ENCODE measurements around the gene HMOX1.
A peak's percentile ranks its signal among the peaks of the same experiment; 100 is the strongest.

Gene HMOX1

GRCh38 chr22:35406443-35406842 is 25.5 kb downstream of the HMOX1 start:
- no peak for DNase-seq (ENCODE audit: low spot score)

GRCh38 chr22:35407362-35407761 is 26.5 kb downstream of the HMOX1 start:
- DNase-seq (ENCODE audit: low spot score), result no peak

- DNase-seq (ENCODE audit: low spot score), result no peak
These were observed 29.1 kb downstream of the HMOX1 start for GRCh38 chr22:35409783-35410662.

GRCh38 chr22:35410663-35411034 is 29.8 kb downstream of the HMOX1 start:
- no peak for DNase-seq (ENCODE audit: low spot score)

- no peak for DNase-seq (ENCODE audit: low spot score)
These were observed 30.2 kb downstream of the HMOX1 start for GRCh38 chr22:35411102-35411501.

- no peak for DNase-seq (ENCODE audit: low spot score)
These were observed 32.7 kb downstream of the HMOX1 start for GRCh38 chr22:35413624-35414023.

- no peak for DNase-seq (ENCODE audit: low spot score)
These were observed 36.7 kb downstream of the HMOX1 start for GRCh38 chr22:35417606-35418005.

GRCh38 chr22:35418088-35418487 is 37.2 kb downstream of the HMOX1 start:
- DNase-seq (ENCODE audit: low spot score), result no peak

- no peak for DNase-seq (ENCODE audit: low spot score)
These were observed 37.8 kb downstream of the HMOX1 start for GRCh38 chr22:35418731-35419130.

GRCh38 chr22:35419756-35420155 is 38.9 kb downstream of the HMOX1 start:
- DNase-seq (ENCODE audit: low spot score), result no peak

- no peak for DNase-seq (ENCODE audit: low spot score)
These were observed 40.2 kb downstream of the HMOX1 start for GRCh38 chr22:35421121-35421520.

GRCh38 chr22:35422145-35422544 is 41.2 kb downstream of the HMOX1 start:
- DNase-seq (ENCODE audit: low spot score), result no peak

GRCh38 chr22:35422936-35423335 is 42.0 kb downstream of the HMOX1 start:
- DNase-seq (ENCODE audit: low spot score), result no peak

- DNase-seq (ENCODE audit: low spot score), result no peak
These were observed 43.2 kb downstream of the HMOX1 start for GRCh38 chr22:35424081-35424480.

GRCh38 chr22:35424761-35425160 is 43.9 kb downstream of the HMOX1 start:
- no peak for DNase-seq (ENCODE audit: low spot score)

GRCh38 chr22:35425546-35425945 is 44.6 kb downstream of the HMOX1 start:
- DNase-seq (ENCODE audit: low spot score), result no peak

GRCh38 chr22:35425971-35426800 is 45.3 kb downstream of the HMOX1 start:
- no peak for DNase-seq (ENCODE audit: low spot score)

- DNase-seq (ENCODE audit: low spot score), result no peak
These were observed 45.9 kb downstream of the HMOX1 start for GRCh38 chr22:35426801-35427140.

- peak; percentile 54 for DNase-seq (ENCODE audit: low spot score)
These were observed 50.0 kb downstream of the HMOX1 start for GRCh38 chr22:35430897-35431322.

GRCh38 chr22:35431483-35432227 is 50.8 kb downstream of the HMOX1 start:
- DNase-seq (ENCODE audit: low spot score), result no peak

- DNase-seq (ENCODE audit: low spot score), result no peak
These were observed 51.5 kb downstream of the HMOX1 start for GRCh38 chr22:35432228-35432905.
